ENCODE results near the gene COL13A1. TPM values are rescaled to one million over a fixed set of nuclear protein-coding genes. Genes with fewer than 3 reads are reported as not detected.

COL13A1 gene
- polyA plus RNA-seq, 1 of the 3 experiments (the other 2 are of a cell fraction), result 26.7 TPM

GRCh38 chr10:69919250-69919649, 117.5 kb downstream of the COL13A1 start:
- H3K9me3 ChIP-seq, result no peaks in the 10 kb centered on the region
- no peak overlapping the region for H3K4me2 ChIP-seq
- H3K9ac ChIP-seq, result no peak overlapping the region
- 0% methylated on average over 1 of the region's 1 CpG for WGBS (ENCODE audit: low lambda C conversion rate)
- H3K9me2 ChIP-seq, result no peaks in the 10 kb centered on the region
- H4K20me1 ChIP-seq (ENCODE audit: insufficient read depth), result no peaks in the 10 kb centered on the region
- H3K79me2 ChIP-seq (ENCODE audit: insufficient read depth), result no peaks in the 10 kb centered on the region
- ChIA-PET POLR2A (no interaction called here), CTCF (interaction anchor here (0.9 to 1.7 kb wide), 6 partner anchors 11 to 275 kb away, joined by 3 to 7 read pairs (median 3); no protein-coding TSS in a partner anchor)
- no peak overlapping the region for H3K27ac ChIP-seq (ENCODE audit: low read depth in 2 of 2, low read length in 1 of 2)
- DNase-seq, result no peak
- no peaks in the 10 kb centered on the region for H3K4me1 ChIP-seq (ENCODE audit: control insufficient read depth in 1 of 2, insufficient read depth in 2 of 2, low read depth in 1 of 2, low read length in 1 of 2)
- no peaks in the 10 kb centered on the region for H3F3A ChIP-seq (replicated peaks; ENCODE audit: insufficient read depth)
- TF ChIP-seq MAX (IDR thresholded peaks at IDR 0.05; ENCODE audit: low read depth), result no peak
- no peak for TF ChIP-seq SMC3 (IDR thresholded peaks at IDR 0.05; ENCODE audit: low read depth, low read length)
- TF ChIP-seq MXI1 (IDR thresholded peaks at IDR 0.05; ENCODE audit: low read depth, low read length), result no peak
- no peak for TF ChIP-seq FOXJ3 (CRISPR knock-in tag; IDR thresholded peaks at IDR 0.05)
- no peak for TF ChIP-seq IRF3 (IDR thresholded peaks at IDR 0.05; ENCODE audit: low read depth, low read length)
- TF ChIP-seq CTCF (IDR thresholded peaks at IDR 0.05), result no peak
- no peak for TF ChIP-seq TCF12 (IDR thresholded peaks at IDR 0.05)
- TF ChIP-seq REST (IDR thresholded peaks at IDR 0.05; ENCODE audit: low read depth, low read length), result no peak
- no peak for TF ChIP-seq TAF1 (IDR thresholded peaks at IDR 0.05; ENCODE audit: borderline replicate concordance, low read depth, low read length)
- TF ChIP-seq USF2 (IDR thresholded peaks at IDR 0.05; ENCODE audit: borderline replicate concordance, low read depth, low read length), result no peak
- no peak for TF ChIP-seq FOXM1 (IDR thresholded peaks at IDR 0.05; ENCODE audit: low read depth)
- TF ChIP-seq TEAD4 (IDR thresholded peaks at IDR 0.05; ENCODE audit: borderline replicate concordance, insufficient read depth), result no peak
- no peak for TF ChIP-seq NRF1 (IDR thresholded peaks at IDR 0.05; ENCODE audit: low read depth, low read length)
- TF ChIP-seq GATA2 (CRISPR knock-in tag; IDR thresholded peaks at IDR 0.05), result no peak
- TF ChIP-seq EP300 (IDR thresholded peaks at IDR 0.05; ENCODE audit: borderline replicate concordance in 1 of 2, low read depth in 1 of 2, low read length in 1 of 2), result no peak
- H3K4me3 ChIP-seq (ENCODE audit: low read depth in 2 of 2, low read length in 1 of 2), result no peak overlapping the region
- no peaks in the 10 kb centered on the region for H3K36me3 ChIP-seq (replicated peaks in 1 of 2; ENCODE audit: control insufficient read depth in 1 of 2, insufficient read depth in 2 of 2, low read length in 1 of 2)
- no peak overlapping the region for H2AFZ ChIP-seq (ENCODE audit: low read depth)
- no peaks in the 10 kb centered on the region for H3K27me3 ChIP-seq (ENCODE audit: insufficient read depth)

Data from SK-N-SH (cell line).